ENCODE measurements around the gene TRIM52. TPM values are rescaled to one million over a fixed set of nuclear protein-coding genes. Genes with fewer than 3 reads are reported as not detected.

TRIM52 gene
- total and polyA plus RNA-seq, 2 of the 4 experiments (the other 2 are of a cell fraction), result 2.3 to 6.9 TPM

- peak overlapping the region; percentile 91 for H3K23ac ChIP-seq (ENCODE audit: low read depth, low read length)
- CTCF ChIA-PET, result no interaction called here
- dilution Hi-C loops (cut with HindIII; ENCODE audit: low sequenced_read_pairs, unreplicated experiment), result no loop called here
Measured at GRCh38 chr5:181246276-181247049, 14.5 kb downstream of the TRIM52 start.

More at GRCh38 chr5:181246276-181247049, 14.5 kb downstream of the TRIM52 start:
- peak overlapping the region; percentile 100 for H2AK9ac ChIP-seq (replicated peaks; ENCODE audit: low read depth, low read length, poor library complexity)
- WGBS, 2 experiments (ENCODE audit: extremely low coverage in 2 of 2, insufficient read length in 1 of 2), result 2% methylated on average over 19 of the region's 55 CpGs; no CpG with 5 or more reads in 1 of the 2 experiments
- H3K79me1 ChIP-seq (ENCODE audit: low read depth in 1 of 2, low read length in 2 of 2), result peaks cover 11 to 60% of the 10 kb centered on the region in 2 experiments
- peaks cover 24% of the 10 kb centered on the region for H3K36me3 ChIP-seq (ENCODE audit: control insufficient read depth, insufficient read depth, low read length)
- H4K8ac ChIP-seq (ENCODE audit: low read depth in 2 of 2, low read length in 2 of 2), result peak overlapping the region; percentile 98 to 99
- H3K18ac ChIP-seq (ENCODE audit: low read depth, low read length), result peak overlapping the region; percentile 70
- H4K5ac ChIP-seq (ENCODE audit: low read depth, low read length), result peak overlapping the region; percentile 98
- H3K27me3 ChIP-seq (ENCODE audit: control insufficient read depth, insufficient read depth, low read length), result no peaks in the 10 kb centered on the region
- H2AFZ ChIP-seq (replicated peaks; ENCODE audit: low read length, poor library complexity), result peak overlapping the region; percentile 92
- peak overlapping the region; percentile 98 for H3K9ac ChIP-seq (ENCODE audit: low read depth, low read length)
- TSS peak; percentile 40 for BruUV-seq (replicated peaks)
- no peak for TF ChIP-seq FOS (IDR thresholded peaks at IDR 0.05; ENCODE audit: low read depth, low read length)
- peak; percentile 59; the same call in 1 of the 2 replicates for TF ChIP-seq MAZ (IDR thresholded peaks at IDR 0.05; ENCODE audit: borderline replicate concordance, low read depth, low read length)
- TF ChIP-seq MXI1 (IDR thresholded peaks at IDR 0.05; ENCODE audit: borderline replicate concordance, low read depth, low read length), result peak; percentile 12; the same call in 1 of the 2 replicates
- peak; percentile 78 for TF ChIP-seq POLR2A (IDR thresholded peaks at IDR 0.05; ENCODE audit: low read depth, low read length)
- TF ChIP-seq RFX5 (IDR thresholded peaks at IDR 0.05; ENCODE audit: low read depth, low read length), result no peak
- TF ChIP-seq RCOR1 (IDR thresholded peaks at IDR 0.05; ENCODE audit: insufficient replicate concordance, low read length), result no peak
- no peak for TF ChIP-seq USF2 (IDR thresholded peaks at IDR 0.05; ENCODE audit: low read depth, low read length)
- intact Hi-C loops (cut with micrococcal nuclease) (loop anchor here (1.0 kb wide), 2 partner anchors 15 to 55 kb away; partner anchors contain the start of gene TRIM52), in situ Hi-C loops (cut with MboI; ENCODE audit: low sequenced_read_pairs) (no loop called here)
- peak overlapping the region; percentile 93 for H3K4me2 ChIP-seq (ENCODE audit: low read depth, low read length)
- peaks cover 18% of the 10 kb centered on the region for H3K4me1 ChIP-seq (ENCODE audit: control insufficient read depth, insufficient read depth, low read length)
- ATAC-seq (ENCODE audit: low read depth), result peak; percentile 67
- H2BK20ac ChIP-seq (ENCODE audit: low read depth, low read length), result no peak overlapping the region
- peak; percentile 78 for DNase-seq
- peak overlapping the region; percentile 74 for H2BK120ac ChIP-seq (ENCODE audit: low read depth, low read length)
- POLR2A ChIA-PET (ENCODE audit: unreplicated experiment), result no interaction called here
- H3K27ac ChIP-seq (ENCODE audit: insufficient read depth, low read length), result peak overlapping the region; percentile 98
- H3K4ac ChIP-seq (ENCODE audit: low read depth, low read length), result peak overlapping the region; percentile 98
- peak overlapping the region; percentile 92 for H2BK5ac ChIP-seq (ENCODE audit: low read depth, low read length, poor library complexity, severe bottlenecking)
- H3K9me1 ChIP-seq (ENCODE audit: insufficient read depth, low read length), result peaks cover 26% of the 10 kb centered on the region
- 0 out of 3 replicates have a peak overlapping the region, but pooled peaks have one; percentile 12 for H2BK15ac ChIP-seq (ENCODE audit: low read depth, low read length)
- H3K9me3 ChIP-seq (ENCODE audit: control insufficient read depth, insufficient read depth, low read length), result no peaks in the 10 kb centered on the region
- H3K4me3 ChIP-seq (ENCODE audit: insufficient read depth, low read depth, low read length), result peak overlapping the region; percentile 86
- H4K20me1 ChIP-seq (ENCODE audit: insufficient read depth, low read length), result peaks cover 54% of the 10 kb centered on the region
- H3K56ac ChIP-seq (ENCODE audit: extremely low read depth, insufficient read depth, low read length), result peak overlapping the region; percentile 91
- peak overlapping the region; percentile 99 for H2AK5ac ChIP-seq (ENCODE audit: low read depth, low read length)
- peak overlapping the region; percentile 99 for H3K14ac ChIP-seq (replicated peaks; ENCODE audit: low read depth, low read length)
- H4K91ac ChIP-seq (ENCODE audit: insufficient read depth, low read depth, low read length), result peak overlapping the region; percentile 98

Data from IMR-90 (cell line).